ENCODE data around the gene ETS1.

- TF ChIP-seq CTCF (IDR thresholded peaks at IDR 0.05) = no peak
- no peak for TF ChIP-seq POLR2AphosphoS5 (IDR thresholded peaks at IDR 0.05; ENCODE audit: low read depth, low read length)
These were observed 86.9 kb downstream of the ETS1 start for GRCh38 chr11:128500493-128500892.
